Common myeloid progenitor, CD34-positive (primary cell): ENCODE measurements around the gene DNAJC5G.
"Not testable (repeated sequence)": the region's sequence is repeated elsewhere in the genome, so short reads cannot be mapped to it uniquely, and the experiment has no call there.

ENCODE experiments used
- CTCF ChIA-PET: fragments of 350-600 bp; sonication (Branson Sonifier 250); formaldehyde crosslinking; loops from one replicate; lab custom pipeline; 2021; ENCODE audit warnings: antibody characterized with exemption; lab: Charles Lee
- POLR2A ChIA-PET: fragments of 350-600 bp; sonication (Branson Sonifier 250); formaldehyde crosslinking; loops from one replicate; lab custom pipeline; 2021; ENCODE audit warnings: antibody characterized with exemption; lab: Charles Lee
- DNase-seq, 3 donors: peaks; one replicate each; pipeline versions ENCODE4 v3.0.0 to v3.0.0-alpha.2; 2013
- H3K27ac ChIP-seq, 2 experiments: 1 replicate in 1 of 2; 2 replicates in 1 of 2; pipeline ENCODE4 v1.7.0; 2013; ENCODE audit warnings: inconsistent platforms in 2 of 2, low read length in 2 of 2, mild to moderate bottlenecking in 2 of 2, low read depth in 1 of 2, moderate library complexity in 1 of 2; ENCODE audit not compliant: severe bottlenecking in 2 of 2, insufficient read depth in 1 of 2, poor library complexity in 1 of 2
- H3K27me3 ChIP-seq, 5 experiments: replicated peaks in 2 of 5; 1 replicate in 3 of 5; 2 replicates in 2 of 5; pipeline versions ENCODE4 v1.6.1 to v1.7.0; 2013; ENCODE audit warnings: low read length in 4 of 5, mild to moderate bottlenecking in 2 of 5, moderate library complexity in 2 of 5, inconsistent platforms in 1 of 5; ENCODE audit not compliant: insufficient read depth in 5 of 5, control insufficient read depth in 4 of 5
- H3K36me3 ChIP-seq, 4 experiments: 1 replicate in 2 of 4; 2 replicates in 2 of 4; pipeline versions ENCODE4 v1.6.1 to v1.7.0; 2013; ENCODE audit warnings: low read length in 3 of 4, control low read depth in 1 of 4, mild to moderate bottlenecking in 1 of 4; ENCODE audit not compliant: control insufficient read depth in 4 of 4, insufficient read depth in 4 of 4
- H3K4me1 ChIP-seq, 4 experiments: 1 replicate in 3 of 4; 2 replicates in 1 of 4; pipeline versions ENCODE4 v1.6.1 to v1.7.1; 2013; ENCODE audit warnings: low read length in 3 of 4, mild to moderate bottlenecking in 3 of 4, control low read depth in 1 of 4, inconsistent platforms in 1 of 4, moderate library complexity in 1 of 4; ENCODE audit not compliant: control insufficient read depth in 4 of 4, insufficient read depth in 4 of 4; ENCODE audit errors: control extremely low read depth in 1 of 4
- H3K4me3 ChIP-seq, 7 experiments: 1 replicate in 4 of 7; 2 replicates in 3 of 7; pipeline versions ENCODE4 v1.5.1 to v1.7.0; 2013; ENCODE audit warnings: mild to moderate bottlenecking in 7 of 7, low read length in 6 of 7, moderate library complexity in 6 of 7, inconsistent platforms in 2 of 7, low read depth in 2 of 7, control low read depth in 1 of 7; ENCODE audit not compliant: insufficient read depth in 4 of 7, control insufficient read depth in 1 of 7; ENCODE audit errors: extremely low read depth in 1 of 7
- H3K9me3 ChIP-seq, 5 experiments: 1 replicate in 4 of 5; 2 replicates in 1 of 5; pipeline versions ENCODE4 v1.6.1 to v1.7.1; 2013; ENCODE audit warnings: low read length in 4 of 5, mild to moderate bottlenecking in 2 of 5, inconsistent platforms in 1 of 5, low read depth in 1 of 5, moderate library complexity in 1 of 5; ENCODE audit not compliant: control insufficient read depth in 4 of 5, insufficient read depth in 2 of 5; ENCODE audit errors: control extremely low read depth in 1 of 5
- WGBS: methylation state at CpG from one replicate; pipeline ENCODE4 v1.1.5; 2013; ENCODE audit not compliant: insufficient coverage; 5-methylcytosine and 5-hydroxymethylcytosine counted together

The DNAJC5G gene

GRCh38 chr2:27264753-27265535 lies 10.3 kb upstream of the DNAJC5G start:
- peaks cover 0 to 37% (median 36%) of the 10 kb centered on the region in 4 experiments for H3K4me1 ChIP-seq
- POLR2A ChIA-PET, result interaction anchor here (0.5 to 1.4 kb wide), 2 partner anchors 11 to 15 kb away, joined by 3 to 6 read pairs; no protein-coding TSS in a partner anchor
- H3K4me3 ChIP-seq, result peak overlapping the region; percentile 3 to 76 (median 58)
- WGBS, result 4% methylated on average over 55 of the region's 56 CpGs
- H3K27ac ChIP-seq, result no peak overlapping the region
- H3K27me3 ChIP-seq, result peaks cover 10 to 72% (median 48%) of the 10 kb centered on the region in 5 experiments
- no peaks in the 10 kb centered on the region for H3K9me3 ChIP-seq
- DNase-seq, result peak; percentile 73 to 80 (median 77)
- CTCF ChIA-PET, result interaction anchor here (0.7 to 9.4 kb wide), 19 partner anchors 8 to 176 kb away, joined by 3 to 119 read pairs (median 4); partner anchors contain the start of genes DNAJC5G and TRIM54
- no peaks in the 10 kb centered on the region for H3K36me3 ChIP-seq

GRCh38 chr2:27265536-27265870 lies 9.7 kb upstream of the DNAJC5G start:
- peaks cover 0 to 37% (median 37%) of the 10 kb centered on the region in 4 experiments for H3K4me1 ChIP-seq
- DNase-seq, result no peak
- ChIA-PET POLR2A (interaction anchor here (1.4 kb wide), 1 partner anchor 14 kb away, joined by 6 read pairs; no protein-coding TSS in a partner anchor), CTCF (interaction anchor here (0.8 to 9.4 kb wide), 18 partner anchors 8 to 164 kb away, joined by 3 to 119 read pairs (median 5); partner anchors contain the start of genes DNAJC5G and TRIM54)
- no peaks in the 10 kb centered on the region for H3K9me3 ChIP-seq
- H3K36me3 ChIP-seq, result no peaks in the 10 kb centered on the region
- peak overlapping the region in 1 of 7 experiments; percentile 76 for H3K4me3 ChIP-seq
- H3K27me3 ChIP-seq, result peaks cover 8 to 66% (median 42%) of the 10 kb centered on the region in 5 experiments
- no peak overlapping the region for H3K27ac ChIP-seq

GRCh38 chr2:27268296-27268695 lies 6.9 kb upstream of the DNAJC5G start:
- H3K4me3 ChIP-seq, H3K9me3 ChIP-seq, DNase-seq, H3K36me3 ChIP-seq, POLR2A ChIA-PET, H3K27ac ChIP-seq: not testable (repeated sequence)
- CTCF ChIA-PET, result interaction anchor here (1.4 to 9.4 kb wide), 4 partner anchors 12 to 35 kb away, joined by 6 to 119 read pairs (median 36); partner anchors contain the start of genes DNAJC5G and TRIM54
- Histone ChIP-seq H3K27me3 (peaks cover 2 to 38% (median 27%) of the 10 kb centered on the region in 5 experiments), H3K4me1 (peaks cover 0 to 27% (median 22%) of the 10 kb centered on the region in 4 experiments)
- 100% methylated on average over 3 of the region's 13 CpGs for WGBS

GRCh38 chr2:27270131-27270530 lies 5.1 kb upstream of the DNAJC5G start:
- ChIA-PET POLR2A (no interaction called here), CTCF (interaction anchor here (0.9 to 9.4 kb wide), 7 partner anchors 9 to 35 kb away, joined by 3 to 119 read pairs (median 4); partner anchors contain the start of genes DNAJC5G and TRIM54)
- Histone ChIP-seq H3K36me3 (no peaks in the 10 kb centered on the region), H3K27ac (no peak overlapping the region), H3K9me3 (no peaks in the 10 kb centered on the region), H3K27me3 (peaks cover 2 to 20% (median 12%) of the 10 kb centered on the region in 5 experiments), H3K4me1 (peaks cover 0 to 9% (median 5%) of the 10 kb centered on the region in 4 experiments), H3K4me3 (no peak overlapping the region)
- 94% methylated on average over 2 of the region's 3 CpGs for whole genome bisulfite sequencing
- no peak for DNase-seq

GRCh38 chr2:27270670-27271069 lies 4.6 kb upstream of the DNAJC5G start:
- DNase-seq, result peak in 2 of 3 donors; percentile 15 to 20
- 59% methylated on average over 2 of the region's 2 CpGs for WGBS
- ChIA-PET POLR2A (no interaction called here), CTCF (interaction anchor here (0.9 to 2.8 kb wide), 4 partner anchors 9 to 17 kb away, joined by 3 to 9 read pairs (median 6); partner anchors contain the start of gene TRIM54)
- H3K4me3 ChIP-seq, result no peak overlapping the region
- no peaks in the 10 kb centered on the region for H3K36me3 ChIP-seq
- no peaks in the 10 kb centered on the region for H3K9me3 ChIP-seq
- H3K27ac ChIP-seq, result no peak overlapping the region
- H3K4me1 ChIP-seq, result peaks cover 0 to 5% (median 2%) of the 10 kb centered on the region in 4 experiments
- peaks cover 2 to 15% (median 7%) of the 10 kb centered on the region in 5 experiments for H3K27me3 ChIP-seq

DNA sequence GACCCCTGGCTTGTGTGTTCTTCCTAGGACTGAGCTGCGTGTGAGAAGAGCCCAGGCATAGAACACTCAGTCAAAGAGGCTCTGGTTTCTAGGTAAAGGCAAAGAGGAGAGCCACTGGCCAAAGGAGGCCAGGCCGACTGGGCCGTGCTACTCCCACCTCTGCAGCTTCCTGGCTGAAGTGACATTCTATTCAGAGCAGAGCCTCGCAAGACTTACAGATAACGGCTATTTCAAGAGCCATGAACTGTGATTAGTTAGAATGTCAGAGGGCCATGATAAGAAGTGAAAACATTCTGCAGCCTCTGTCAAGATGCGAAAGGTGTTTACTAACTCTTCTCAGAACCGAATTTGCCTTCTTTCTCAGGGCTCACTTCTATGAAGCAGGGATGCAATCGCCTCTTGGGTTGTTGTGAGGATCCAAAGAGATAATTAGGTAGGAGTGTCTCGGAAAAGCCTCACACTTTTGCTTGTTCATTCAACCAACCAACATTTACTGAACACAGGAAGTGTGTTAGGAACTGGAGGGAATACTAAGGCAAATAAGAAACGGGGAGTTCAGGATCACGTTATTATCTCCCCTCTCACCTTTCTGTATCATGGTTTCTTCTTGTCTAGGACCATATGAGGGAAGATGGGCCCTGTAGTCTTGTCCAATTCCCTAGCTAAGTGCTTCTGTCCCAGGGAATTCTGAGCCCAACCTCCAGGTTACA lies 3.4 kb upstream of the DNAJC5G start:
- Histone ChIP-seq H3K27ac (no peak overlapping the region), H3K36me3 (no peaks in the 10 kb centered on the region), H3K27me3 (peaks cover 0 to 5% (median 2%) of the 10 kb centered on the region in 5 experiments), H3K4me3 (no peak overlapping the region), H3K9me3 (no peaks in the 10 kb centered on the region), H3K4me1 (peaks cover 0 to 5% (median 2%) of the 10 kb centered on the region in 4 experiments)
- ChIA-PET CTCF (interaction anchor here (1.0 to 3.0 kb wide), 8 partner anchors 8 to 23 kb away, joined by 3 to 25 read pairs (median 6); partner anchors contain the start of genes SLC30A3 and TRIM54), POLR2A (no interaction called here)
- no peak for DNase-seq
- 96% methylated on average over 6 of the region's 11 CpGs for WGBS
